Activated CD8-positive, alpha-beta memory T cell treated with anti-CD3 and anti-CD28 coated beads, Interleukin-2, amount 50 U/mL, for 48 hours (primary cell): ENCODE measurements around the gene HPCAL1.

Experiments used
- DNase-seq: peaks from one replicate; pipeline ENCODE4 v3.0.0-alpha.2; 2020

The HPCAL1 gene

DNA sequence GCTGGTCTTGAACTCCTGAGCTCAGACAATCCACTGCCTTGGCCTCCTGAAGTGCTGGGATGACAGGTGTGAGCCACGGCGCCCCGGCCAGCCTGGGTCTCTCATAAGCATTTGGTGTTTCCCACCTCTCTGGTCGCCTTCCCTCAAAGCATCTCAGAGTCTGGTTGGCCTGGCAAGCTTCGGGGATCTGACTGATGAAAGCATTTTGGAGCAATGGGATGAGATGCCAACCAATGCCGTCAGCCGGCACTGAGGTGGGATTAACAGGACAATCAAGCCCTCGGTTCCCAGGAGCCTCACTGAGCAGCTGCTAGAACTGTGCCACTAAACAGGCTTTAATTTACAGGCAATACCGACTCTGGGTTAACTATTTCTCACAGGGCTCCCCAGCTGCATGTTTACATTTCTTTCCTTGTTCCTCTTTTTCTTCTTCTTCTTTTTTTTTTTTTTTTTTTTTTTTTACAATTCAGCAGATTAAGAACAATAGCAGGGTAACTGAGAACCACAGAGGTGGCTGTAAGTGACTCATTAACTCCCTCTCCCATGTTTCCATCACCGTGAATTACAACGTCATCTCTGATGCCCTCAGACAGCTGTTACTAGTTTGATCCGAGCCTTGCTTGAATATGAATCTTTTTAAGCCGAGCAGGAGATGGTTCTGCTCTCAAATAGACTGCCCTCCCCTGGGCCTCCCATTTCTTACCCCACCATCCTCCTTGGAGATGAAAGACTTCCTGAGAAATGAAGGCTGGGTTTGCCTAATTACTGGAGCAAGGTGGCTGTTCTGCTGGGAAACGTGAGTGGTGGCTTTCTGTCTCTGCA, 107.5 kb downstream of the HPCAL1 start:
- no peak for DNase-seq

DNA sequence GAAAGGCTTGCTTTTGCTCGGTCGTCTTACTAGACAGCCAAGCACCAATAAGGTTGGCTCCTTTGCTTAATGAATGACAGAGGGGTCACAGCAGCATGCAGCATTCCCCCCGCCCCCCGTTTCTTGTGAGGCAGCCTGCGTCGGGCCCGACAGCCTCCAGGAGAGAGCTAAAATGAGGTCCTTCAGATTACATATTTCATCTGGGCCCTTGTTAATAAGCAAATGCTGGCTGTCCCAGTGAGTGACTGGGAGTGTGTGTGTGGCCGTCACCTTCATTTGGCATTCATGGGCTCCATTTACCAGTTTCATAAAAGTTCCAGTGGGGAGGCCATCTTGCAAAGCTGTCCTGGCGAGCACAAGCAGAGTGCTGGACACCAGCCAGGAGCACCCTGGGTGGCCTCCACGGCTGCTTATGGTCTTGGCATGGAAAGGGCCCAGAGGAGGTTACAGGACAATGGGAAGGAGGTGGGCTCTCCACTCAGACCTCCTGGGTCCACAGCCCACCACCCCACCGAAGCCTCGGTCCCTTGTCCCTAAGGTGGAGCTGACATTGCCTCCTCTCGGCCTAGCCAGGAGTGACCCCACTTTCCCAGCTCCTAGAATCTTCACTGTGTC, 108.2 kb downstream of the HPCAL1 start:
- DNase-seq = no peak

DNA sequence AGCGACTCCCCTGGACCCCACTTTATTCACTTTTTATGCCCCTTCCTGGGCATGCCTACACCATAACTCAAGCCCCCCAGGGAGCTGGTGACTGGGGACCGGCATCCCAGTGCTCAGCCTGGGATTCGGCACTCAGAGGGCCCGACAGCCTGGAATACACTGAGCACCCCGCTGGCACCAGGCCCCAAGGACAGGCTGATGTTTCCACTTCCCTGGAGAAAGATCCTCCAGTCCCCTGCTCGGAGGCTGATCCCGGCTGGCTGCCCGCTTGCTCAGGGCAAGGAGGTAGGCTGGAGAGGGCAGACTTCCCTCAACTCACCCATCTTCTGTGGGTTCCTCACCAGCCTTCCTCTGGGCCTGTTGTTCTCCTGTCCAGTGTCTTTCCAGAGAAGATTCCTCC, 108.9 kb downstream of the HPCAL1 start:
- no peak for DNase-seq

DNA sequence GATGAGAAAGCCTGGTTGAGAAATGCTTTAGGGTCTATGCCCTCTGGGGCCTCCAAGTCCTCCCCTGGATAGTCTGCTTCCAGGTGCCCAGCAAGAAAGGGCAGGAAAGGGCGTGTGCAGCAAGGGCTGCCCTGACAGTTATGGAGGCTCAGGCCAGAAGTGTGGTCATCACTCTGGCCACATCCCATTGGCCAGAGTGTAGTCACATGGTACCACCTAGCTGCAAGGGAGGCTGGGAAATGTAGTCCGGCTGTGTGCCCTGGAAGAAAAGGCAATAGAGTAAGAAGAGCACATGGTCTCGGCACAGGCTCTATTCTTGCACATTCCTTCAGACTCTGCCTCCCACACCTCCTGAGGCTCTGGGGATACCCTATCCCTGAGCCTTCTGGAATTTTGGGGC, 109.7 kb downstream of the HPCAL1 start:
- DNase-seq = no peak

DNA sequence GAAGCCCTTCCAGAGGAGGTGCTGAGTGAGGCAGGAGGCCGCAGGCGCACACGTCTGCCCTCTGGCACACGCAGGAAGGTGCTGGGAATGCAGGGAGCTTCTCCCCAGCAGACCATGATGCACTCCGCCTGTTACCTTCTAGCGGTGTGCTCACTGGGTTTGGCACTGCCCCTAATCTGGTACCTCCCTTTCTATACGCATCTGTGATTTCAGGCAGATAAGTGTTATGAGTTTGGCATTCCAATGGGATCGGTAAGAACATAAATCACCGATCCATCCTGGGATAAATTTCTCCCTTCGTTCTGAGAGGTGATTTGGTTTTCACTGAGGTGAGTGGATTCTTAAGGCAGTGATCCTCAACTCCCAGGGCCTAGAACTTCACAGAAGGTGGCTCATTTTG, 110.8 kb downstream of the HPCAL1 start:
- no peak for DNase-seq

DNA sequence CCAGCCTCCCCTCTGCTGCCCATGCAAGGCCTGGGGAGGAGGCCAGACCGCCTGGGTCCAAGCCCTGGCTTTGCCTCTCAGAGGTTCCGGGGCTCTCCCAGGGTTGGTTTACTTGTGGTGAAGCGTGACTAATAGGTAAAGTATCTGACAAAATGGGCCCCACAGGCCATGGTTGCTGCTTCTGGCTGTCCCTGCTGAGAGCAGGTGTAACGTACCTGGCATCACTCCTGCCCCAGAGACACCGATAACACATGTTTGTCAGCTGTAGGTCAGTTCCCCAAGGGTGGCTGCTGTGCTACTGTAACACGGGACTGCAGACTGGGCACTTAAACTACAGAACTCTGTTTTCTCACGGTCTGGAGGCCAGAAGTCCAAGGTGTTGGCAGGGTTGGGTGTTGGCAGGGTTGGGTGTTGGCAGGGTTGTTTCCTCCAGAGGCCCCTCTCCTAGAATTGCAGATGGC, 111.3 kb downstream of the HPCAL1 start:
- no peak for DNase-seq

DNA sequence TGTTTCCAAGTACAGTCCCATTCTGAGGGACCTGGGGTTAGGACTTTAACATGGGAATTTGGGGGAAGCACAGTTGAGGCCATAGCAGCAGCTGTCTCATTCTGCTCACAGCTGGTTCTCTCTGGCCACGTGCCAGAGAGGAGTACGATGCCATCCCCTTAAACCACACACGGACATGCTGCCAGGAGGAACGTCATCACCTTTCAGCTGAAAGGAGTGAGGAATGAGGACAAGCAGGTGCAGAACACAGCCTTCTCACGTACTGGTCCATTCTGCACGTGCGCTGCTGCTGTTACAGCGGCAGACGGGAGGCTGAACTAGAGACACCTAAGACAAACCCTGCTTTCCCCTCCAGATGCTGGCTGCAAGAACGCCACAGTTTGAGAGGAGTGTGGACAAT, 111.9 kb downstream of the HPCAL1 start:
- no peak for DNase-seq

DNA sequence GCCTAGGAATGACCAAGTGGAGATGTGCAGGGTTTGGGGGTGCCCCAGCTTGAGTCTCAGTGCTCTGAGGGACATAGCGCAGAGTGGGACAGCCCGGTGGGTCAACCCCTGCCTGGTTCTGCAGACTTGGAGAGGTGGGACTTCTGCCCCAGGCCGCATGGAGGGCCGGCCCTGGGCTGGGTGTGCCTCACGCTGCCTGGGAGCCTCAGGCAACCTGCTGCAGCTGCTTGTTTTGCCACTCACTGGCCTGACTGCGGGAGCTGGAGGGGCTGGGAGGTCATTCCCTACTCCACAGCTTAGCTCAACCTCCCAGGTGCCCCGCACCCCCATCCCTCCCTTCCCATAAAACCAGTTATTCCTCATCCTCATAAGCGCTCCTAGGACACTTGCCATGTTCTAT, 112.3 kb downstream of the HPCAL1 start:
- no peak for DNase-seq

DNA sequence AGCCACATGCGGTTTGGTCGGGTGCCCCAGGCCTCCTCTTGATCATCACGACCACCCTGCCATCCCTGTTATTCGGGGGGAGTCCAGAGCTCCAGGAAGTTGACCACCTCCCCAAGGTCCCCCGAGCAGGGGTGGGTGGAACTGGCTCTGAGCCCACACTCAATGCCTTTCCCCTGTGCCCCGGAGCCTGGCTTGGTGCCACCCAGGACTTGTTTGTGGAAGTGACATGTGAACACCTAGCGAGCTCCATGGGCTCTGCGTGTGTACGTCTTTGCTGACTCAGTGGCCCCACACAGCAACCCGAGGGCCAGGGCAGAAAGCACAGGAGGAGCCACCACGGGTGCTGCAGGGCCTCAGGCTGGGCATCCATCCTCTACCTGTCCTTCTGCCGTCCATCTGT, 112.9 kb downstream of the HPCAL1 start:
- DNase-seq = no peak

DNA sequence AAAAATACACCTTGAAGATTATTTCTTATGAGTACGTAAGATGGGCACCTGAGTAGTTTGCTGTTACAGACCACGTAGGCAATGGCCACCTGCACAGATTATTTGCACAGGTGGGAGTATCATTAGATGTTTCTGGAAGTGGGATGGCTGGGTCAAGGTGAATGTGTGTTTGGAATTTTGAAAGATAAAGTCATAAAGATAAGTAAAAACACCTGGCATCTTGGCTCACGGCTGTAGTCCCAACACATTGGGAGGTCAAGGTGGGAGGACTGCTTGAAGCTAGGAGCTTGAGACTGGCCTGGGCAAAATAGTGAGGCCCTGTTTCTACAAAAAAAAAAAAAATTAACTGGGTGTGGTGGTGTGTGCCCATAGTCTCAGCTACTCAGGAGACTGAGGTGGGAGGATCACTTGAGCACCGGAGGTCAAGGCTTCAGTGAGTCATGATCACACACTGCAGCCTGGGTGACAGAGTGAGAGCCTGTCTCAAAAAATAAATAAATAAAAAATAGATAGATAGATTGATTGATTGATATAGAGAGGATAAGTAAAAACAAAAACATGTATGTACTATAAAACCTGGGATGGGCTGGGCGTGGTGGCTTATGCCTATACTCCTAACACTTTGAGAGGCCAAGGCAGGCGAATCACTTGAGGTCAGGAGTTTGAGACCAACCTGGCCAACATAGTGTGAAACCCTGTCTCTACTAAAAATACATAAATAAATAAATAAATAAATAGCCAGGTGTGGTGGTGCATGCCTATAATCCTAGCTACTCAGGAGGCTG, 115.0 kb downstream of the HPCAL1 start:
- no peak for DNase-seq

DNA sequence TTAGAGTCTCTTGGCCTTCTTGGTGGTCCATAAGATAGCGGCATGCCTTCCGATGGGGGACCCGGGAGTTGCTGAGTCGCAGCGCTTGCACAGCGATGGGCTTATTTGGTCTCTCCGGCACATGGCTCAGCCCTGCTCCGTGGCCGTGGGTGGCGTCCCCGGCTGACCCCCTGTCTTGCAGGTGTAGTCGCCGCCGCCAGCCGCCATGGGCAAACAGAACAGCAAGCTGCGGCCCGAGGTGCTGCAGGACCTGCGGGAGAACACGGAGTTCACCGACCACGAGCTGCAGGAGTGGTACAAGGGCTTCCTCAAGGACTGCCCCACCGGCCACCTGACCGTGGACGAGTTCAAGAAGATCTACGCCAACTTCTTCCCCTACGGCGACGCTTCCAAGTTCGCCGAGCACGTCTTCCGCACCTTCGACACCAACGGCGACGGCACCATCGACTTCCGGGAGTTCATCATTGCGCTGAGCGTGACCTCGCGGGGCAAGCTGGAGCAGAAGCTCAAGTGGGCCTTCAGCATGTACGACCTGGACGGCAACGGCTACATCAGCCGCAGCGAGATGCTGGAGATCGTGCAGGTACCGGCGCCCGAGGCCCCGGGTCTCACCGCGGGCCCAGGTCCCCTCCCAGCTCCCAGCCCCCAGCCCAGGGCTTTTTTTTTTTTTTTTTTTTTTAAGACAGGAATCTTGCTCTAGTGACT, 117.0 kb downstream of the HPCAL1 start:
- DNase-seq = no peak

DNA sequence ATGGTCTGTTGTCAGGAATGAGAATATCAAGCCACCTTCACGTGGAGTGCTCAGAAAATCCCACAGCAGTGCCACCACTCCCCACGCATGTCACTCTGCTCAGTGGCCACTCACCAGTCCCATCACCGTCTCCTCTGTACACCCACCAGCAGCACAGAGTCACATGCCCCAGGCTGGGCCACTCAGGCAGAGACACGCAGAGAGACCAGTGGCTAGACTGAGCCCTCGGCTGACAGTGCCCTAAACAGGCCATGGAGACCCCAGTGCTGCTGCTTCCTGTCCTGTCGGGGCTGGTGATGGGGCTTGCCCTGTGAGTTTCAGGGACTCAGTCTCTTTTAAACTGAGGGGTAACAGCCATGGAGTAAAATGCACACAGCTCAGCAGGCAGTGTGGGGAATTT, 119.5 kb downstream of the HPCAL1 start:
- no peak for DNase-seq

DNA sequence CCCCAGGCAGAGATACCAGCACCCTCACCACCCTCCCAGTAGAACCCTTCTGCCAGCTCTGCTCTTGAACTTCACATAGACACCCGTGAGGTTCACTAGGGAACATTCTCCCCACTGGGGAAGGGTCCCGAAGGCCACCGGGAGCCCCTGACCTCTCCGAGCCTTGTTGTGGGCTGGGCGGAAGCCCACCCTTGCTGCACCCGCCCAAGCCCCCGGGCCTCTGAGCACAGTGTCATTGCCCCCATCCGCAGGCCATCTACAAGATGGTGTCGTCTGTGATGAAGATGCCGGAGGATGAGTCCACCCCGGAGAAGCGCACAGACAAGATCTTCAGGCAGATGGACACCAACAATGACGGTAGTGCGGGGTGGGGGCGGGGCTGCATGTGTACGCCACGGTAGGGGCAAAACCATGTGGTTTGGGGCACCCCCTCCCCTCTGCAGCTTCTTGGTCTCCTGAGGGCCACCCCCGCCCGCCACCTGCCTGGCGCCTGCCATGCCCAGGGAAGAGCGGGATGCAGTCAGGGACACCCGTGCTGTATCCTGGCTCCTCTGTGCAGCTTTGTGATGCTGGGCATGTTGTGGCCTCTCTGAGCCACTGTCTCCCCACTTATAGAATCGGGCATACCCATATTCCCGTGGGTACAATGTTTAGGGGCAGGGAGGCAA, 120.2 kb downstream of the HPCAL1 start:
- no peak for DNase-seq

DNA sequence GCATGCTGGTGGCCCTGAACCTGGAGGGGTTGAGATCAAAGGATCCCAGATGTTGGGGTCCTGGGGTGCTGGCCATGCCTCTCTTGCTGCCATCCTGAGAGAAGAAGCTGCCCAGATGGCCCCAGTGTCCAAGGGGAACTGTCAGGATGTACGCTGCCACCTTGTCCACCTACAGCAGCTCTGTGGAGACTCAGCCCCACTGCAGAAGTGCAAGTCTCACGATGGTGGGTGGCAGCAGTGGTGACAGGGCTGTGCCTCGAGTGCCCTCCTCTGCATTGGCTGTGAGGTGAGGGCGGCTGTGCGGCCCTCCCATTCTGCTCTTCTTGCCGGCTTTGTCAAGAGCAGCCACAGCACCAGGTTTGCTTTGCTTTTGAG, 120.7 kb downstream of the HPCAL1 start:
- no peak for DNase-seq

DNA sequence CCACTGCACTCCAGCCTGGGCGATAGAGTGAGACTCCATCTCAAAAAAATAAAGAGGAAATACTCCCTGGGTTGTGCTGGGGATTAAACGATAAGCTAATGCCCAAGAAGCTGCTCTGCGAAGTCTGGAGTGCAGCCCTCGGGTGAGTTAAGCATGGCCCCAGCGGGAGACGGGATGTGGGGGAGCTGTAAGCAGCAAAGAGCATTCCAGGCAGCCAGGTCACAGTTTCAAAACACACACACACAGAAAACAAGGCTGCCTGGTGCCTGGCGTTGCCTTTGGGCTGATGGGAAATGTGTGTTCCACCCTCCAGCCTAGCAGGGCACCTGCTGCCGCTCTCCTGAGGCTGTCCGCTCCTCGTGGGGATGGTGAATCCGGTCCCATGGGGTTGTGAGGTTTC, 121.3 kb downstream of the HPCAL1 start:
- DNase-seq = no peak

DNA sequence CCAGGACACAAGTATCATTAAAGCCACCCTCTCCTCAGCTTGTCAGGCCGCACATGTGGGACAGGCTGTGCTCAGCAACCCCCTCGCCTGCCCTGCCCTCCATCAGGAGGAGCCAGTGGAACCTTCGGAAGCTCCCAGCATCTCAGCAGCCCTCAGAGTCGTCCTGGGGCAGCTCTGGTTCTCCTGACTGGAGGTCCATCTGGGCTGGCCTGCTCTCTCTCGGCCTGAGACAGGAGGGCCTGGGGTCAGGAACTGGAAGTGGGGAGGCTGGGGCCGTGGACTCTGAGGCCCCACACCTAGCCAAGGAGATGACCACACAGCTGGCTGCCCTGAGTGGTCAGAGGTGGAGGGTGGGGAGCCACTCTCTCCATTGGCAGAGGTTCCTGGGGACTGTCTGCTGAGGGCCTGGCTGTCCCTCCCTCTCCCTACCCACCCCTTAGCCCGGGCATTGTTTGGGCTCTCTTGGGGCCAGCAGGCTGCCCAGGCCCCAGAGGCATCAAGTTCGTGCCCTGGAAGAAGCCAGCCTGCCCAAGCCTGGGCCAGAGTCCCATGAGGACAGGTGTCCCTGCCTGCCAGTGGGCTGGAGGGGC, 122.3 kb downstream of the HPCAL1 start:
- no peak for DNase-seq

DNA sequence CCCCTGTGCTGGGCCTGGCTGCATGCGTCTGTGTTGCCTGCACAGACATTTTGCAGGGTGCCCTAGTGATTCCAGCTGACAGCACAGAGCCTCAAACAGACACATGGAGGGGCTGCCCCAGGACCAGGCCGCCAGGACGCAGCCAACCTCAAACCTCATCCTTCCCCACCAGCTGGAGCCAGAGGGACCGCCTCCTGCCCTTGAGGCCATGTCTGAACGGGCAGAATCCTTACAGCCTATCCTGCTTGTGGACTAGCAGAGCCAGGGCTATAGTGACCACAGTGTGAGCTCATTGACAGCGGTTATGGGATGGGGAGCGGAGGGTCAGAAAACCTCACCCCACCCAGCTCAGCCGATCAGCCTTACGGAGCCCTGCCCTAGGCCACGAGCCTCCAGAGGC, 123.0 kb downstream of the HPCAL1 start:
- no peak for DNase-seq

DNA sequence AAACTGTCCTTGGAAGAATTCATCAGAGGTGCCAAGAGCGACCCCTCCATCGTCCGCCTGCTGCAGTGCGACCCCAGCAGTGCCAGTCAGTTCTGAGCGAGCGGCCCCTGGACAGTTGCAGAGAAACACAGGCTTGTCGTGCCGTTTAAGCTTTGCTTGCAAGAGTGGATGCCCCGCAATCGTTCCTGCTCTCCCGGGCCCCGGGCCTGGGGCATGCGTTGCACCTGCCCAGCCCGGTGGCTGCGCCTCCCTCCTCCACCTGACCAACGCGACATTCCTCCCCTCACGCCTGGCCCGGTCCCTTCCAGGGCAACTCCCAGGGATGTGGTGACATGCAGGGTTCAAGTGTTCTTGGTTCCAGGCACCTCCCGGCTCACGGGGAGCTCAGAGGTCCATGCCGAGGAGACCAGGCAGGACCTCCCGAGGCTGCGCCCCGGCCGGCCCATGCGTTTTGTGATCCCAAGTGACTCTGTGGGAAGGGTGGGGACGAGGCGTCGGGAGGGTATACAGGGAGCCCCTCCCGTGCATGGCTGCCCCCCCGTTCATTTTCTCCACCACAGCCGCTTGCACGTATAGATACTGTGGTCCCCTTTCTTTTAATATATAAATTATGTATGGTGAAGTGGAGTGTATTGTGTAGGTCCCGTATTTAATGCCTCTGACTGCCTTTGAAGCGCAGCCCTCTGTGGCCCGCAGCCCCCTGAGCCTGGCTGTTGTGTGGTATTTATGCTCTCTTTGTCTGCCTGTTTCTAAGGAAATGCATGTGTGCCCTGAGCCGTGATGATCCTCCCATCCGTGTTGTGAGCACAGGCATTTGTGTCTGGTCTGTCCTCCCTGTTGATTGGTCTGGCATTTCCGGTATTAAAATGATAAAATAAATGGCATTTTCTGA, 124.3 kb downstream of the HPCAL1 start:
- DNase-seq = no peak

DNA sequence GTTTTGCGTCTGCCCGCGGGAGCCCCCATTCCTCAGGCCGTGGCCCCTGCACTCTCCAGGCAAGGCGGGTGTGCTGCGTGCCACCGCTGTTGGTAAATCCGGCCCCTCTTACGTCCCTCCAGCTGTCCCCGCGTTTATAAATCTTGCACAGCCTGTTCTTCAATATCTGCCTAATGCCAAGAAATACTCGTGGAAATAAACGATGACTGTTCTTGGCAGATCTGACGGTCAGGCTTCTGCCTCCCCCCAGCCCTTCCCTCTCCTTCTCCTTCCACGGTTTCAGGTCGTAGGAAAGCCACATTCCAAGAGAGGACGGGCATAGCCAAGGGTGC, 124.9 kb downstream of the HPCAL1 start:
- DNase-seq = no peak

DNA sequence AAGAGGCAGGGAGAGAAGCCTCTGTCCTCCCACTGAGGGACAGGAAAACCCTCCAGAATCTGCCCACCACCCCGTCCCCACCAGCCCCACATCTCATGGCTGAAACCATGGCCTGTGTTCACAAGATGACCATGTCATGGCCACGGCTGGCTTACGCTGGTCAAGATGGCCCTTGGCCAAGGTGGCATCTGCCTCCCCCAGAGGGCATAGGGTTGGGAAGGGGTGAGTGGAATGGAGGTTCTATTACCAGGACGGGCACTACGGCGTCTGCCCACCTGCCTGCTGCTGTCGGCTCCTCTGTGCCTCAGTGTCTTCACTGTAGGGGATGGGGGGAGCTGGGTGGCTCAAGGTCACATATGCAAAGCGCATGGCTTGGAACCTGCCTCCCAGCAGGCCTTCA, 125.7 kb downstream of the HPCAL1 start:
- DNase-seq = no peak

DNA sequence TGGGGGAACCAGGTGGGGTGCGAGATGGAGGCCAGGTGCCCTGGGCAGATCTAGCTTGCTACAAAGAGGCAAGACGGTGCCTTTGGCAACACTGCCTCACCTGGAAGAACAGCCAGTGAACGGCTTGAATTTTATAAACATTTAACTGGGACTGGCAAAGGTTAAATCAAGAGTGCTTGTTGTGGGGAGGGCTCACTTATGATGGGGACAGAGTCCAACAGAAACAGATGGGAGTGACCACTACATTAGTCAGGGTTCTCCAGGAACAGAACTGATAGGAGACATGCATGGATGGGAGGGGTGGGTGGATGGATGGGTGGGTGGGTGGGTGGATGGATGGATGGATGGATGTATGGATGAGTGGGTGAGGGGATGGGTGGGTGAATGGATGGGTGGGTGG, 126.2 kb downstream of the HPCAL1 start:
- no peak for DNase-seq
